ENCODE measurements around the gene SLC44A2.

- TF ChIP-seq EZH2 (IDR thresholded peaks at IDR 0.05; ENCODE audit: low read length, missing control alignments) = no peak
- TF ChIP-seq, protein P1, sequence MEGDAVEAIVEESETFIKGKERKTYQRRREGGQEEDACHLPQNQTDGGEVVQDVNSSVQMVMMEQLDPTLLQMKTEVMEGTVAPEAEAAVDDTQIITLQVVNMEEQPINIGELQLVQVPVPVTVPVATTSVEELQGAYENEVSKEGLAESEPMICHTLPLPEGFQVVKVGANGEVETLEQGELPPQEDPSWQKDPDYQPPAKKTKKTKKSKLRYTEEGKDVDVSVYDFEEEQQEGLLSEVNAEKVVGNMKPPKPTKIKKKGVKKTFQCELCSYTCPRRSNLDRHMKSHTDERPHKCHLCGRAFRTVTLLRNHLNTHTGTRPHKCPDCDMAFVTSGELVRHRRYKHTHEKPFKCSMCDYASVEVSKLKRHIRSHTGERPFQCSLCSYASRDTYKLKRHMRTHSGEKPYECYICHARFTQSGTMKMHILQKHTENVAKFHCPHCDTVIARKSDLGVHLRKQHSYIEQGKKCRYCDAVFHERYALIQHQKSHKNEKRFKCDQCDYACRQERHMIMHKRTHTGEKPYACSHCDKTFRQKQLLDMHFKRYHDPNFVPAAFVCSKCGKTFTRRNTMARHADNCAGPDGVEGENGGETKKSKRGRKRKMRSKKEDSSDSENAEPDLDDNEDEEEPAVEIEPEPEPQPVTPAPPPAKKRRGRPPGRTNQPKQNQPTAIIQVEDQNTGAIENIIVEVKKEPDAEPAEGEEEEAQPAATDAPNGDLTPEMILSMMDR (conservative IDR thresholded peaks at IDR 0.05 in 1 of 2, IDR thresholded peaks at IDR 0.05 in 1 of 2; ENCODE audit: low read depth in 1 of 2, low read length in 2 of 2) = no peak
Measured at GRCh38 chr19:10617409-10618121, 7.8 kb upstream of the SLC44A2 start.

Measured in fibroblast of lung (primary cell).